ENCODE results near the gene RSPH4A.

DNA sequence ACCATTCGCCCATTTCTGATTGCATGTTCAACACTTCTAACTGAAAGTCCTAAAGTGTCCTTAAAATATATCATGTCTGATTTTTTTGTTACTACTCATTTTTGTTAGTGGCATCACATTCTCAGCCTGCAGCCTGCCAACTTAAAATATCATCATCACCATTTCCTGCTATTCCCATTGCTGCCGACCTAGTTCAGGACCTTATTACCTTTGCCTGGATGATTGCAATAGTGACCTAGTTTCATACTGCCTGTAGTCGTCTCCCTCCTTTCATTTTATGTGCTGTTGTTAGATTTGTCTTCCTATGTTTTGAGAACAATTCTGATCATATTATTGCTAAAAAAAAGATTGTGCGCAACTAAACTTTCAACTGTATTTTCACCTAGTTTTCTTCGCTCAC is 38.8 kb upstream of the RSPH4A start:
- TF ChIP-seq EZH2phosphoT487 (IDR thresholded peaks at IDR 0.05; ENCODE audit: insufficient read depth, low read depth) (no peak), EZH2 (IDR thresholded peaks at IDR 0.05; ENCODE audit: insufficient read depth, poor library complexity, severe bottlenecking) (no peak)
